ENCODE data around the gene AHSA1. TPM values are rescaled to one million over a fixed set of nuclear protein-coding genes. Genes with fewer than 3 reads are reported as not detected.

AHSA1 gene
- total and polyA plus RNA-seq, 12 donors, result 88.2 to 247 (median 166) TPM

DNA sequence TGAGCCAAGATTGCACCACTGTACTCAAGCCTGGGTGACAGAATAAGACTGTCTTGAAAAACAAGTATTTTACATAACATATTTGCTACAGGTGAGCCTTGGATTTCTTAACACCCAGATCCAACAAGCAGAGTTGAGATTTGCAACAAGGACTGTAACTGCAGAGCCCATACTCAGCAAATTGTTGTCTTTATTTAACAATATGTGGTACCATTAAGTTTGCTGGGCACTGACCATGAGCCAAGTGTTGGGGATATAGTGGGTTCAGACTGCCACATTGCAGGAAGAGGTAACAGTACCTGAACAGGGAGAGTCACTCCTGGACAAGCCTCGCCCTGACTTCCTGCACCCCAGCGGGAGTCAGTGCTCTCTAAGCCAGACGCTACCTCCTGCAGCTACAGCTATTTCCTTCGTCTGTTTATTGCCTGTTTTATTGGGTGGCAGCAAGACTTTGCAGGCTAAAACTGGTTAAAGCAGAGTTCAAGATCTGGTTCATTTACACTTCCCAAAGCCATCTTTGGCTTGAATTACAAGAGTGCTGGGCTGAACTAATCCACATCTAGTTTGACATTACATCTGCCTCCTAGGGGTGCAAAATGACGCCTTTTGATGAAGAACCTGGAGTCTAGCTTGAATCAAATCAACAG lies 12.5 kb downstream of the AHSA1 start:
- WGBS, 2 donors, result 85 to 93% methylated on average over 5 of the region's 5 CpGs
- Histone ChIP-seq H3K9me3 (no peaks in the 10 kb centered on the region), H3K27me3 (peaks cover 0 to 4% (median 0%) of the 10 kb centered on the region in 7 donors), H3K4me3 (no peak overlapping the region), H3K36me3 (peaks cover 0 to 51% (median 40%) of the 10 kb centered on the region in 9 donors), H3K27ac (no peak overlapping the region), H3K4me1 (no peaks in the 10 kb centered on the region)
- ATAC-seq (no peak), DNase-seq (no peak)
- intact Hi-C loops (cut with DNase I), result loop anchor here in 1 of 10 donors (10.0 kb wide), 1 partner anchor 84 kb away; no protein-coding TSS in a partner anchor
- TF ChIP-seq, protein P1, sequence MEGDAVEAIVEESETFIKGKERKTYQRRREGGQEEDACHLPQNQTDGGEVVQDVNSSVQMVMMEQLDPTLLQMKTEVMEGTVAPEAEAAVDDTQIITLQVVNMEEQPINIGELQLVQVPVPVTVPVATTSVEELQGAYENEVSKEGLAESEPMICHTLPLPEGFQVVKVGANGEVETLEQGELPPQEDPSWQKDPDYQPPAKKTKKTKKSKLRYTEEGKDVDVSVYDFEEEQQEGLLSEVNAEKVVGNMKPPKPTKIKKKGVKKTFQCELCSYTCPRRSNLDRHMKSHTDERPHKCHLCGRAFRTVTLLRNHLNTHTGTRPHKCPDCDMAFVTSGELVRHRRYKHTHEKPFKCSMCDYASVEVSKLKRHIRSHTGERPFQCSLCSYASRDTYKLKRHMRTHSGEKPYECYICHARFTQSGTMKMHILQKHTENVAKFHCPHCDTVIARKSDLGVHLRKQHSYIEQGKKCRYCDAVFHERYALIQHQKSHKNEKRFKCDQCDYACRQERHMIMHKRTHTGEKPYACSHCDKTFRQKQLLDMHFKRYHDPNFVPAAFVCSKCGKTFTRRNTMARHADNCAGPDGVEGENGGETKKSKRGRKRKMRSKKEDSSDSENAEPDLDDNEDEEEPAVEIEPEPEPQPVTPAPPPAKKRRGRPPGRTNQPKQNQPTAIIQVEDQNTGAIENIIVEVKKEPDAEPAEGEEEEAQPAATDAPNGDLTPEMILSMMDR (IDR thresholded peaks at IDR 0.05), result no peak

DNA sequence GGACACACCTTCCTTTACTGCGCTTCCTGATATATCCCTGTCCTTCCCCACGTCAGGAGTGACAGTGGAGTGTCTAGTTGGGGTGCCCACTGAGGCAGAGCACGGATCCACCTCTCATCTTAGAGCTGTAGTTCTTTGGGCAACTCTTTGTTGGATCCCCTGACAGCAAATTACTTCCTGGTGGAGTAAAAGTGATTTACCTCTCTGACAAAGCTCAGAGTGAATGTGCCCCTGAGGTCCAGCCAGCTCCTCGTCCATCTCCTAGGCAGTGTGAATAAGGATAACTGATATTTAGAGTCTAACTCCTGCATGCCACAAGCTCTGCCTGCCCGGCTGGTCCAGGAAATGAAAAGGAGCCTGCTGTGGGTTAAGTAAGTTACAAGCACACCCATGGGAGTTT lies 16.0 kb downstream of the AHSA1 start:
- H3K36me3 ChIP-seq, result peaks cover 0 to 15% (median 11%) of the 10 kb centered on the region in 9 donors
- H3K4me1 ChIP-seq, result no peaks in the 10 kb centered on the region
- H3K27me3 ChIP-seq, result peaks cover 0 to 13% (median 0%) of the 10 kb centered on the region in 7 donors
- H3K4me3 ChIP-seq, result no peak overlapping the region
- intact Hi-C loops (cut with DNase I), result loop anchor here in 1 of 10 donors (10.0 kb wide), 1 partner anchor 81 kb away; no protein-coding TSS in a partner anchor
- TF ChIP-seq, protein P1 (IDR thresholded peaks at IDR 0.05), result no peak
- DNase-seq (no peak), ATAC-seq (no peak)
- WGBS, 2 donors, result 67 to 68% methylated on average over 5 of the region's 5 CpGs
- no peaks in the 10 kb centered on the region for H3K9me3 ChIP-seq
- H3K27ac ChIP-seq, result no peak overlapping the region

DNA sequence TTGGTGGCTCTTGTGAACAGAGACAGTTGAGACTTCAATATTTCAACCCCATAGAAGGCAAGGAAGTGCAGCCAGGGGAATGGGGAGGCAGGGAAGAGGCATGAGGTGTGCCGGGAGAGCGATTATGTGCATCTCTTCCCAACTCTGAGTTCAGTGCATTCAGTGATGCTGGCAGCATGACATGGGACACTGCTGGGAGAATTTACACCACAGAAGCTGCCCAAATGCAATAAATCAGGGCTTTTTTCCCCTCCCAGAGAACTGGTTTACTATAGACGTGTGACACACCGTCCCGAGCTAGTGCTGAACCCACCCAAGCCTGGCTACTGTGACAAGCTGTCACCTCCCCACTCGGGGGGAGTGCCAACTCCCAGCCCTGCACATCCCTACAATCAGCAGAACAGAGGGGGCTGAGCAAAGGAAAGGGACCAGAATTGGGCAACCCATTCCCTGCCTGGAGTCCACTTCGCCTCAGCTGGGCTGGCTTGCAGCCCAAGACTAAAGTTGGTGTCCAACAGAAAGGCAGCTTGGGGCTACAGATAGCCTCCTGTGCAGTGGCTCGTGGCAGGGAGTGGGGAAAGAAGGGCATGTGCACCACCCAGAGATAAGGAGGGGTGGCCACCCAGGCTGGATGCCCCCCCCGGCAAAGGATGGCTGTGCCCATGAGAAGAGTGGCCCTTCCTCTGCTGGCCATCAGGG lies 16.7 kb downstream of the AHSA1 start:
- H3K36me3 ChIP-seq, result peaks cover 0 to 8% (median 4%) of the 10 kb centered on the region in 9 donors
- H3K9me3 ChIP-seq, result no peaks in the 10 kb centered on the region
- ATAC-seq (peak in 2 of 8 donors; percentile 23 to 31), DNase-seq (peak in 1 of 2 donors; percentile 20)
- 61 to 64% methylated on average over 9 of the region's 9 CpGs for WGBS, 2 donors
- no peak overlapping the region for H3K27ac ChIP-seq
- no peak overlapping the region for H3K4me3 ChIP-seq
- H3K27me3 ChIP-seq, result peaks cover 0 to 13% (median 0%) of the 10 kb centered on the region in 7 donors
- H3K4me1 ChIP-seq, result no peaks in the 10 kb centered on the region
- TF ChIP-seq, protein P1 (IDR thresholded peaks at IDR 0.05), result no peak
- intact Hi-C loops (cut with DNase I), result loop anchor here in 1 of 10 donors (10.0 kb wide), 1 partner anchor 80 kb away; no protein-coding TSS in a partner anchor

DNA sequence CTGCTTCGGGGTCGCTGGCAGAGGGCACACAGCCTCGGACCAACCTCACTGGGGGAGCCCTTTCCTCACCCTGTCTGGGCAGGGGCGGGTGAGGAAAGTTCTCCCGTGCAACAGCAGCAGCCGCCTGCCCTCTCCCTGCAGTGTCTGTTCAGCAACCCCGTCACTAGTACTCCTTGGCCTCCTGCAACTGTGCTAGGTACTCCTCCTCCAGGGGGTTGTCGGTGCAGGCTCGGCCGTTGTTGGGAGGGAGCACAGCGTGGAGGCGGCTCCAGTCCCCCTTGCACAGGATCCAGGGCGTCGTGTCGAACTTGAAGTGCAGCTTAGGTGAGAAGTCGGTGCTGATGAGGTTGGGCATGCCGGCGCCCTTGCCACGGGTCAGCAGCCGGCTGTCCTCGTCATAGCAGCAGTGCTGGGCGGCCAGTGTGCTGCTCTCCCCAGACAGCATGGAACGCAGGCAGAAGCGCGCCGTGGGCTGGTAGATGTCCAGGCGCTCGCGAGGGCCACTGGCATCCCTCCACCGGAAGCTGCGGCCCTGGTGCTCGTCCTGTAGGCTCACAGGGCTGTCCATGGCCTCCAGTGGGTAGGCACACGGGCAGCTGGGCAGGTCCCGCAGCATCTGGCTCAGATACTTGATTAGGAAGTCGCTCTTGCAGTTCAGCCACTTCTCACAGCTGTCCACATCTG lies 17.7 kb downstream of the AHSA1 start:
- 80 to 81% methylated on average over 35 of the region's 35 CpGs for WGBS, 2 donors
- peak in 2 of 8 donors; percentile 21 to 28 for ATAC-seq
- intact Hi-C loops (cut with DNase I), result loop anchor here in 1 of 10 donors (10.0 kb wide), 1 partner anchor 79 kb away; no protein-coding TSS in a partner anchor

More for the DNA sequence above, 17.7 kb downstream of the AHSA1 start:
- no peaks in the 10 kb centered on the region for H3K36me3 ChIP-seq
- H3K4me3 ChIP-seq, result no peak overlapping the region
- no peak for DNase-seq
- TF ChIP-seq, protein P1 (IDR thresholded peaks at IDR 0.05), result no peak
- H3K4me1 ChIP-seq, result no peaks in the 10 kb centered on the region
- H3K27me3 ChIP-seq, result peaks cover 0 to 13% (median 0%) of the 10 kb centered on the region in 7 donors
- H3K9me3 ChIP-seq, result no peaks in the 10 kb centered on the region
- H3K27ac ChIP-seq, result no peak overlapping the region

Data from heart right ventricle (tissue), 16 donors.